Ascending aorta (tissue), 2 donors: Measurements from ENCODE around the gene SLC44A5. TPM values are rescaled to one million over a fixed set of nuclear protein-coding genes. Genes with fewer than 3 reads are reported as not detected.

ENCODE experiments used
- DNase-seq, 2 donors: peaks; one replicate each; pipeline ENCODE4 v3.0.0-alpha.2; 2019; ENCODE audit warnings: low spot score in 2 of 2
- H3K27ac ChIP-seq, 2 donors: fragments of 200-600 bp; sonication (generic); one replicate each; pipeline ENCODE4 v1.5.1; 2016 to 2017; ENCODE audit warnings: mild to moderate bottlenecking in 1 of 2
- H3K27me3 ChIP-seq: fragments of 200-600 bp; sonication (generic); one replicate; pipeline ENCODE4 v1.5.1; 2017
- H3K36me3 ChIP-seq, 2 donors: fragments of 200-600 bp; sonication (generic); one replicate each; pipeline ENCODE4 v1.5.1; 2016
- H3K4me1 ChIP-seq, 2 donors: fragments of 200-600 bp; sonication (generic); one replicate each; pipeline ENCODE4 v1.5.1; 2016 to 2017; ENCODE audit warnings: mild to moderate bottlenecking in 1 of 2
- H3K4me3 ChIP-seq, 2 donors: fragments of 200-600 bp; sonication (generic); one replicate each; pipeline ENCODE4 v1.5.1; 2016 to 2017; ENCODE audit warnings: mild to moderate bottlenecking in 1 of 2
- H3K9me3 ChIP-seq, 2 donors: fragments of 200-600 bp; sonication (generic); one replicate each; pipeline ENCODE4 v1.5.1; 2016
- intact Hi-C: fragments of 100-400 bp; cut with DNase I; formaldehyde crosslinking; loops from one replicate; pipeline ENCODE4 v1.15.1; 2023
- total RNA-seq: library from RNA; depleted of rRNA; stranded (reverse); fragments of >200 nt; gene quantifications from one replicate; pipeline ENCODE4 v1.1.0, GENCODE V29; 2016
- TF ChIP-seq, protein P1 (sequence below), 3 experiments: fragments of 200-600 bp in 2 of 3; fragments of 450-650 bp in 1 of 3; sonication (generic) in 2 of 3; IDR thresholded peaks; one replicate each; pipeline ENCODE4 v1.5.1; 2016 to 2019; ENCODE audit warnings: antibody characterized with exemption in 3 of 3, mild to moderate bottlenecking in 1 of 3, moderate library complexity in 1 of 3

The SLC44A5 gene
- total RNA-seq, 1 donor from 2014 or later = not detected

DNA sequence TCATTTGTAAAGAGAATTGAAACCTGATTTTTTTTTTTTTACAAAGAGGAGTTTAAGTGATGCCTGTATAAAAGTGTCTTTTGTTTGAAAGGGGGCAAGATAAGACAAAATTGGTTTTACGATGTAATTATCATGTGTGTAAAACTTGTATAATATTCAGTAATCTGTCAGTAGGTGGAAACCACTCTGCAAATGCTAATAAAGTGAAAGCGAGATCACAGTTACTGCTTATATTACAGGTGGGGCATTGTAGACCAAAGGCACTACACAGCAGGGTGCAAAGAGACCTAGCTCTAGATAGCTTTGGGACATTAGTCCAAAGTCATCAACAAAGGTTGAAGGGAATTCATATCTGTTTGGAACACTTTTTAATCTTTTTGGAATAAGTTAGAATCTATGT is 302.5 kb downstream of the SLC44A5 start:
- no peaks in the 10 kb centered on the region for H3K27me3 ChIP-seq
- no peaks in the 10 kb centered on the region for H3K4me1 ChIP-seq
- H3K4me3 ChIP-seq = no peak overlapping the region
- intact Hi-C loops = no loop called here
- no peak overlapping the region for H3K27ac ChIP-seq
- TF ChIP-seq, protein P1, sequence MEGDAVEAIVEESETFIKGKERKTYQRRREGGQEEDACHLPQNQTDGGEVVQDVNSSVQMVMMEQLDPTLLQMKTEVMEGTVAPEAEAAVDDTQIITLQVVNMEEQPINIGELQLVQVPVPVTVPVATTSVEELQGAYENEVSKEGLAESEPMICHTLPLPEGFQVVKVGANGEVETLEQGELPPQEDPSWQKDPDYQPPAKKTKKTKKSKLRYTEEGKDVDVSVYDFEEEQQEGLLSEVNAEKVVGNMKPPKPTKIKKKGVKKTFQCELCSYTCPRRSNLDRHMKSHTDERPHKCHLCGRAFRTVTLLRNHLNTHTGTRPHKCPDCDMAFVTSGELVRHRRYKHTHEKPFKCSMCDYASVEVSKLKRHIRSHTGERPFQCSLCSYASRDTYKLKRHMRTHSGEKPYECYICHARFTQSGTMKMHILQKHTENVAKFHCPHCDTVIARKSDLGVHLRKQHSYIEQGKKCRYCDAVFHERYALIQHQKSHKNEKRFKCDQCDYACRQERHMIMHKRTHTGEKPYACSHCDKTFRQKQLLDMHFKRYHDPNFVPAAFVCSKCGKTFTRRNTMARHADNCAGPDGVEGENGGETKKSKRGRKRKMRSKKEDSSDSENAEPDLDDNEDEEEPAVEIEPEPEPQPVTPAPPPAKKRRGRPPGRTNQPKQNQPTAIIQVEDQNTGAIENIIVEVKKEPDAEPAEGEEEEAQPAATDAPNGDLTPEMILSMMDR (IDR thresholded peaks at IDR 0.05) = no peak
- no peaks in the 10 kb centered on the region for H3K9me3 ChIP-seq
- no peak for DNase-seq
- no peaks in the 10 kb centered on the region for H3K36me3 ChIP-seq

DNA sequence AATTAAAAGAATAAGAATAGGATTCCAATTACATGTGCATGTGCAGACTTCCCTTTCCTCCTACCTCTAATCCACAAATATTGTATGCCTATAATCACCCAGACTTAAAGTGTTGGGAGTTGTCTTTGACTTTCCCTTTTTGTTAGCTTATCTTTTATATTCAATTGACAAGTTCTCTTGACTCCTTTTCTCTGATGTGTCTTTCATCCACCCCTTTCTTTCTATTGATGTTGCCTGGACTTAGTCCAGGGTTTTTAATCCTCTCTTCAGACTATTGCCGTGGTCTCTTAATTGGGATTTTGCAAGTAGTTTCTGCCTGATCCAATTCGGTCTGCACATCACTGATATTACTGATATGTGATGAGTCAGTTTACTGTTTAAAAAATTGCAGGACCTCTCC is 305.9 kb downstream of the SLC44A5 start:
- no peaks in the 10 kb centered on the region for H3K4me1 ChIP-seq
- no peaks in the 10 kb centered on the region for H3K36me3 ChIP-seq
- DNase-seq = no peak
- no peaks in the 10 kb centered on the region for H3K9me3 ChIP-seq
- H3K27me3 ChIP-seq = no peaks in the 10 kb centered on the region
- TF ChIP-seq, protein P1 (IDR thresholded peaks at IDR 0.05) = no peak
- H3K27ac ChIP-seq = no peak overlapping the region
- H3K4me3 ChIP-seq = no peak overlapping the region
- intact Hi-C loops = no loop called here

DNA sequence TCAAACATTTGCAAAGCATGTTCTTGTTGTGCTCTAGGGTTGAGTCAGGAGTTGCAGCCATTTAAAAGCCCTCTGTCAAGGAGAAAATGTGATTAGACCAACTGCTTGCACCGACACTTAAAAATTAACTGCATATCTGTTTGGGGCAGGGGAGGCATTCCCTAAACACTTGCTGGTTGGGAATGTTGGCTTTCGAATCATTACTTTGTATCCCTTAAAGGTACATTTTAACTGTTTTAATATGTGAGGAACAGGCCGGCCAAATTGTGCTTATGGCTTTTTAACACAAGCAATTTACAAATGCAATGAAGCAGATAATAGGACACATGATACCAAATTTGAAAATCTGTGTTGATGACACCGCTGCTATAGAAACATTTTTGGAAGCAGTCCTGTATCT is 317.6 kb downstream of the SLC44A5 start:
- Histone ChIP-seq H3K9me3 (no peaks in the 10 kb centered on the region), H3K36me3 (no peaks in the 10 kb centered on the region), H3K4me1 (no peaks in the 10 kb centered on the region), H3K27ac (no peak overlapping the region), H3K4me3 (no peak overlapping the region), H3K27me3 (no peaks in the 10 kb centered on the region)
- TF ChIP-seq, protein P1 (IDR thresholded peaks at IDR 0.05) = no peak
- intact Hi-C loops = no loop called here
- DNase-seq = no peak

DNA sequence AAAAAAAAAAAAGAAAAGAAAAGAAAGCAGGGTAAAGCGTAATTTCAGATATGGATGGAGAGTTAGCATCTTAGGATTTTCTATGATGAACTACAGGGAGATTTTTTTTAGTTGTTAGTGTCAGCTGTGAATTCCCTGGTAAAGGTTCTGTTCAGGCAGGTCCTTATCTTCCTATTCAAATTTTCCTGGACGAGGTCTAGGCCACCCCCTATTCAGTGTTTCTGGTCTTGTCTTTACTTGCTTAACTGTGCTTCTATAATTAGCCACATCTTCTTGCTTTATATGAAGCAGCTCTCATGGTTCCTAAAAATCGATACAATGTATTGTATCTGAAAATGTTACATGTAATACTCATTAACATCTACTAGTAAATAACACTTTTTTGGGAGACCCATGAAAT is 318.9 kb downstream of the SLC44A5 start:
- Histone ChIP-seq H3K4me1 (no peaks in the 10 kb centered on the region), H3K9me3 (no peaks in the 10 kb centered on the region), H3K4me3 (no peak overlapping the region), H3K36me3 (no peaks in the 10 kb centered on the region), H3K27ac (no peak overlapping the region), H3K27me3 (no peaks in the 10 kb centered on the region)
- no peak for DNase-seq
- TF ChIP-seq, protein P1 (IDR thresholded peaks at IDR 0.05) = no peak
- intact Hi-C loops = no loop called here

DNA sequence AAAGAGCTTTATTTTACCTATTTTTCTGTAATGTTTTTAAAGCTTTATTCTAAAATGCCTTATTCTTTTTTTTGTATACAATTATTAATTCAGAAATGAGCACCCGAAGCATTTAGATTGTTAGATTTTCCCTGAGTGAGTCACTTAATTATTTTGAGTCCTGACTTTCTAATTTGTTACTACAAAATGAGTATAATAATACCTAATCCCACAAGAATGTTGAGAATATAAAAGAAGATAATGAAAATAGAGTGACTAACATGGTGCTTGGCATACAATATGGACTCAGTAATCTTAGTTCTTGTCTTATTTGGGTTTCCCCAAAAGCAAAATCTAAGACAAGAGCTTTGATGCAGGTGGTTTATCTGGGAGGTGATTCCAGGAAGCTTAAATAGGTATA is 334.5 kb downstream of the SLC44A5 start:
- TF ChIP-seq, protein P1 (IDR thresholded peaks at IDR 0.05) = no peak
- no peak for DNase-seq
- H3K4me1 ChIP-seq = no peaks in the 10 kb centered on the region
- no peak overlapping the region for H3K4me3 ChIP-seq
- intact Hi-C loops = no loop called here
- H3K27ac ChIP-seq = no peak overlapping the region
- no peaks in the 10 kb centered on the region for H3K9me3 ChIP-seq
- no peaks in the 10 kb centered on the region for H3K36me3 ChIP-seq
- H3K27me3 ChIP-seq = no peaks in the 10 kb centered on the region

DNA sequence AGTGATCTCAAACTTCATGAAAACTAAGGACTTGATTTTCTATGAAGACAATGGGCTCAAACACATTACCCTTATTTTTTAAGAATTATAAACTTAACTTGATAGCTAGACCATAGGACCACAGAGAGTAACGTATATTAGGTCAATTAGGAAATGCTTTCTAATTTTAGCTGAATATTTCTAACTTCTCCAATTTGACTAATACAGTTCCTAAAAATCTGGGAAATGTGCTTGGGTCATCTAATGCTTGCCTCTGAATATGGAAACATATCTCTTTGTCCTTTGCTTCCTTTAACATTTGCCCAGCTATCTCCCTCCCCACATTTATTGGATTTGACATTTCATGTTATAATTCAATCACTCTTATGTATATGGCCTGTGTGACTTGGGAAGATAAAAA is 335.3 kb downstream of the SLC44A5 start:
- H3K27ac ChIP-seq = no peak overlapping the region
- DNase-seq = no peak
- no peaks in the 10 kb centered on the region for H3K9me3 ChIP-seq
- H3K4me1 ChIP-seq = no peaks in the 10 kb centered on the region
- TF ChIP-seq, protein P1 (IDR thresholded peaks at IDR 0.05) = no peak
- H3K27me3 ChIP-seq = no peaks in the 10 kb centered on the region
- intact Hi-C loops = no loop called here
- no peaks in the 10 kb centered on the region for H3K36me3 ChIP-seq
- H3K4me3 ChIP-seq = no peak overlapping the region
